SK-N-SH (cell line): ENCODE data around the gene VMAC. TPM values are rescaled to one million over a fixed set of nuclear protein-coding genes. Genes with fewer than 3 reads are reported as not detected.
A peak's percentile ranks its signal among the peaks of the same experiment; 100 is the strongest.

Experiments used
- CTCF ChIA-PET: fragments of 300-600, 350-600 bp; formaldehyde crosslinking; extraction: SDS; loops from one replicate; lab custom pipeline; 2021; lab: Yijun Ruan, JAX
- POLR2A ChIA-PET: fragments of 350-600 bp; sonication (Branson Sonifier 250); formaldehyde crosslinking; extraction: SDS; loops from one replicate; lab custom pipeline; 2020; ENCODE audit warnings: antibody characterized with exemption, inconsistent platforms; lab: Yijun Ruan, JAX
- DNase-seq: peaks from one replicate; pipeline ENCODE4 v3.0.0; 2012
- H2AFZ ChIP-seq: fragments of 200-600 bp; sonication (generic); 2 replicates; pipeline ENCODE4 v1.8.1; 2016; ENCODE audit warnings: antibody characterized with exemption, mild to moderate bottlenecking, low read depth
- H3F3A ChIP-seq: fragments of 200-600 bp; sonication (generic); replicated peaks from 2 replicates; pipeline ENCODE3; 2016; ENCODE audit warnings: antibody characterized with exemption, mild to moderate bottlenecking; ENCODE audit not compliant: insufficient read depth
- H3K27ac ChIP-seq, 2 experiments: fragments of 200-500 bp in 1 of 2; fragments of 200-600 bp in 1 of 2; sonication (Bioruptor generic) in 1 of 2; sonication (generic), shearing (Covaris generic) in 1 of 2; 2 replicates each; pipeline versions ENCODE4 v1.5.1 to v1.6.1; 2014 to 2016; ENCODE audit warnings: low read depth in 2 of 2, inconsistent platforms in 1 of 2, low read length in 1 of 2, mild to moderate bottlenecking in 1 of 2, mixed read lengths in 1 of 2
- H3K27me3 ChIP-seq: fragments of 200-600 bp; sonication (generic), shearing (Covaris generic); 2 replicates; pipeline ENCODE4 v1.6.1; 2016; ENCODE audit warnings: mixed run types; ENCODE audit not compliant: insufficient read depth
- H3K36me3 ChIP-seq, 2 experiments: fragments of 200-500 bp in 1 of 2; fragments of 200-600 bp in 1 of 2; sonication (Bioruptor generic) in 1 of 2; sonication (generic) in 1 of 2; replicated peaks in 1 of 2; 2 replicates each; pipeline versions ENCODE3 to v1.5.1; 2014 to 2016; ENCODE audit warnings: low read length in 1 of 2, mild to moderate bottlenecking in 1 of 2; ENCODE audit not compliant: insufficient read depth in 2 of 2, control insufficient read depth in 1 of 2
- H3K4me1 ChIP-seq, 2 experiments: fragments of 200-500 bp in 1 of 2; fragments of 200-600 bp in 1 of 2; sonication (Bioruptor generic) in 1 of 2; sonication (generic), shearing (Covaris generic) in 1 of 2; 2 replicates each; pipeline versions ENCODE4 v1.5.1 to v1.6.1; 2014 to 2016; ENCODE audit warnings: low read depth in 1 of 2, low read length in 1 of 2, mixed run types in 1 of 2; ENCODE audit not compliant: insufficient read depth in 2 of 2, control insufficient read depth in 1 of 2
- H3K4me2 ChIP-seq: fragments of 200-600 bp; sonication (generic), shearing (Covaris generic); 2 replicates; pipeline ENCODE4 v1.6.1; 2017; ENCODE audit warnings: mixed run types
- H3K4me3 ChIP-seq, 2 experiments: fragments of 200-500 bp in 1 of 2; fragments of 200-600 bp in 1 of 2; sonication (Bioruptor generic) in 1 of 2; sonication (generic), shearing (Covaris generic) in 1 of 2; 2 replicates each; pipeline versions ENCODE4 v1.5.1 to v1.8.1; 2014 to 2016; ENCODE audit warnings: low read depth in 2 of 2, inconsistent platforms in 1 of 2, low read length in 1 of 2, mild to moderate bottlenecking in 1 of 2, mixed read lengths in 1 of 2, moderate library complexity in 1 of 2
- H3K79me2 ChIP-seq: fragments of 200-600 bp; sonication (generic); 2 replicates; pipeline ENCODE4 v1.8.1; 2017; ENCODE audit warnings: mild to moderate bottlenecking; ENCODE audit not compliant: insufficient read depth
- H3K9ac ChIP-seq: fragments of 200-600 bp; sonication (generic); 2 replicates; pipeline ENCODE4 v1.6.1; 2017; ENCODE audit warnings: mixed run types
- H3K9me2 ChIP-seq: fragments of 200-600 bp; sonication (generic); 2 replicates; pipeline ENCODE4 v1.6.1; 2017; ENCODE audit warnings: mixed run types
- H3K9me3 ChIP-seq: fragments of 200-600 bp; sonication (generic); 2 replicates; pipeline ENCODE4 v1.6.1; 2017; ENCODE audit warnings: mixed run types, mild to moderate bottlenecking, moderate library complexity
- H4K20me1 ChIP-seq: fragments of 200-600 bp; sonication (generic); 2 replicates; pipeline ENCODE4 v1.6.1; 2017; ENCODE audit warnings: mild to moderate bottlenecking, mixed run types; ENCODE audit not compliant: insufficient read depth
- CHD2 ChIP-seq: fragments of 150-350 bp; IDR thresholded peaks from 2 replicates; pipeline ENCODE4 v1.6.1; 2018; ENCODE audit warnings: low read length; ENCODE audit not compliant: partially characterized antibody
- ELF1 ChIP-seq: IDR thresholded peaks from 2 replicates; pipeline ENCODE4 v1.4.0; 2012
- EP300 ChIP-seq, 2 experiments: IDR thresholded peaks; 2 replicates each; pipeline versions ENCODE4 v1.4.0 to v1.6.1; 2012; ENCODE audit warnings: borderline replicate concordance in 1 of 2, low read depth in 1 of 2, low read length in 1 of 2
- EZH2phosphoT487 ChIP-seq: fragments of 200-600 bp; sonication (generic); IDR thresholded peaks from 2 replicates; pipeline ENCODE4 v1.6.1; 2017; ENCODE audit warnings: low read depth, mixed run types, mild to moderate bottlenecking, antibody characterized with exemption, moderate library complexity, borderline replicate concordance
- FOSL2 ChIP-seq: IDR thresholded peaks from 2 replicates; pipeline ENCODE4 v1.4.0; 2012; ENCODE audit warnings: low read depth, mild to moderate bottlenecking, moderate library complexity, borderline replicate concordance
- FOXM1 ChIP-seq: IDR thresholded peaks from 2 replicates; pipeline ENCODE4 v1.4.0; 2012; ENCODE audit warnings: low read depth, mild to moderate bottlenecking
- GABPA ChIP-seq: IDR thresholded peaks from 2 replicates; pipeline ENCODE4 v1.4.0; 2012; ENCODE audit warnings: low read depth, mild to moderate bottlenecking
- JUND ChIP-seq: IDR thresholded peaks from 2 replicates; pipeline ENCODE4 v1.4.0; 2012
- MEF2A ChIP-seq: IDR thresholded peaks from 2 replicates; pipeline ENCODE4 v1.4.0; 2012; ENCODE audit warnings: low read depth, borderline replicate concordance
- MXI1 ChIP-seq: IDR thresholded peaks from 2 replicates; pipeline ENCODE4 v1.6.1; 2012; ENCODE audit warnings: mild to moderate bottlenecking, low read depth, low read length, improper control_type of control experiment
- NRF1 ChIP-seq: IDR thresholded peaks from 2 replicates; pipeline ENCODE4 v1.6.1; 2012; ENCODE audit warnings: low read depth, mild to moderate bottlenecking, low read length
- POLR2AphosphoS5 ChIP-seq: IDR thresholded peaks from 2 replicates; pipeline ENCODE4 v1.6.1; 2012; ENCODE audit warnings: low read depth, low read length
- RAD21 ChIP-seq: IDR thresholded peaks from 2 replicates; pipeline ENCODE4 v1.6.1; 2012; ENCODE audit warnings: mild to moderate bottlenecking, low read length
- RCOR1 ChIP-seq: fragments of 150-350 bp; IDR thresholded peaks from 2 replicates; pipeline ENCODE4 v1.6.1; 2017; ENCODE audit warnings: antibody characterized with exemption, low read length
- RXRA ChIP-seq: IDR thresholded peaks from 2 replicates; pipeline ENCODE4 v1.4.0; 2012; ENCODE audit warnings: low read depth, mild to moderate bottlenecking, borderline replicate concordance
- TAF1 ChIP-seq: IDR thresholded peaks from 2 replicates; pipeline ENCODE4 v1.6.1; 2012; ENCODE audit warnings: low read depth, mild to moderate bottlenecking, low read length, moderate library complexity, borderline replicate concordance
- TEAD4 ChIP-seq: IDR thresholded peaks from 2 replicates; pipeline ENCODE4 v1.4.0; 2012; ENCODE audit warnings: mild to moderate bottlenecking, borderline replicate concordance; ENCODE audit not compliant: insufficient read depth
- YY1 ChIP-seq: IDR thresholded peaks from 2 replicates; pipeline ENCODE4 v1.4.0; 2012; ENCODE audit warnings: low read depth, mild to moderate bottlenecking
- whole genome bisulfite sequencing: methylation state at CpG from one replicate; pipeline ENCODE4 v1.1.6; 2017; ENCODE audit warnings: low lambda C conversion rate; 5-methylcytosine and 5-hydroxymethylcytosine counted together
- polyA plus RNA-seq, 3 experiments: library from polyadenylated mRNA; depleted of rRNA; stranded (reverse); fragments of >200 nt; gene quantifications; 2 replicates each; pipeline ENCODE4 v1.2.3, GENCODE V29; 2012
- TF ChIP-seq, protein P1 (sequence below): IDR thresholded peaks from 2 replicates; pipeline ENCODE4 v1.4.0; 2012; ENCODE audit warnings: low read depth, borderline replicate concordance
- TF ChIP-seq, protein P2 (sequence below): fragments of 200-600 bp; sonication (generic); IDR thresholded peaks from 2 replicates; pipeline ENCODE4 v1.6.1; 2017; ENCODE audit warnings: antibody characterized with exemption, mild to moderate bottlenecking, moderate library complexity

VMAC gene
- polyA plus RNA-seq, 1 of the 3 experiments (the other 2 are of a cell fraction): 6.5 TPM

DNA sequence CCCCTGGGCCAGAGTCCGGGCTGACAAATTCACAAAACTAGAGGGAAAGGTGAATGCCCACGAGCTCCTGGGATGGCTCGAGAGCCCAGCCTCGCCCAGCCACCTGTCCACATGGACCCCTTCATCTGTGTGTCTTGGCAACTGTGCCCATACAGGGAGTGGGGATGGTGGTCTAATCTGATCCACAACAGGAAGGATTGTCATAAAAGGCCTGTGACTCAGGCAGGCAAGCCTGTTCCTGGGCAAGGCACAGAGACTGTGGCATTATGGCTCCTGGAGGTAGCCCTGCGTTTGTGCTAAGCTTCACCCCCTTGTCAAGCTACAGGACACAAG, 29.4 kb downstream of the VMAC start:
- Histone ChIP-seq H3K4me1 (peaks cover 13 to 71% of the 10 kb centered on the region in 2 experiments), H3K9me2 (no peaks in the 10 kb centered on the region), H2AFZ (no peak overlapping the region), H3K4me2 (no peak overlapping the region), H3K36me3 (peaks cover 18 to 40% of the 10 kb centered on the region in 2 experiments), H3K4me3 (no peak overlapping the region), H3F3A (no peaks in the 10 kb centered on the region), H3K9ac (no peak overlapping the region), H3K79me2 (peaks cover 21% of the 10 kb centered on the region; the same call in 1 of the 2 replicates), H3K9me3 (no peaks in the 10 kb centered on the region), H4K20me1 (peaks cover 23% of the 10 kb centered on the region; the same call in 1 of the 2 replicates), H3K27me3 (no peaks in the 10 kb centered on the region), H3K27ac (peak overlapping the region in 1 of 2 experiments; percentile 94; a peak in 2 of 4 replicates)
- WGBS: 79% methylated on average over 5 of the region's 5 CpGs
- TF ChIP-seq EP300 (IDR thresholded peaks at IDR 0.05; ENCODE audit: borderline replicate concordance in 1 of 2, low read depth in 1 of 2, low read length in 1 of 2): no peak
- no peak for TF ChIP-seq RAD21
- no peak for TF ChIP-seq POLR2AphosphoS5
- TF ChIP-seq ELF1: no peak
- TF ChIP-seq GABPA: no peak
- TF ChIP-seq, protein P1, sequence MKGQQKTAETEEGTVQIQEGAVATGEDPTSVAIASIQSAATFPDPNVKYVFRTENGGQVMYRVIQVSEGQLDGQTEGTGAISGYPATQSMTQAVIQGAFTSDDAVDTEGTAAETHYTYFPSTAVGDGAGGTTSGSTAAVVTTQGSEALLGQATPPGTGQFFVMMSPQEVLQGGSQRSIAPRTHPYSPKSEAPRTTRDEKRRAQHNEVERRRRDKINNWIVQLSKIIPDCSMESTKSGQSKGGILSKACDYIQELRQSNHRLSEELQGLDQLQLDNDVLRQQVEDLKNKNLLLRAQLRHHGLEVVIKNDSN: no peak
- TF ChIP-seq MXI1: no peak
- TF ChIP-seq EZH2phosphoT487: no peak
- TF ChIP-seq, protein P2, sequence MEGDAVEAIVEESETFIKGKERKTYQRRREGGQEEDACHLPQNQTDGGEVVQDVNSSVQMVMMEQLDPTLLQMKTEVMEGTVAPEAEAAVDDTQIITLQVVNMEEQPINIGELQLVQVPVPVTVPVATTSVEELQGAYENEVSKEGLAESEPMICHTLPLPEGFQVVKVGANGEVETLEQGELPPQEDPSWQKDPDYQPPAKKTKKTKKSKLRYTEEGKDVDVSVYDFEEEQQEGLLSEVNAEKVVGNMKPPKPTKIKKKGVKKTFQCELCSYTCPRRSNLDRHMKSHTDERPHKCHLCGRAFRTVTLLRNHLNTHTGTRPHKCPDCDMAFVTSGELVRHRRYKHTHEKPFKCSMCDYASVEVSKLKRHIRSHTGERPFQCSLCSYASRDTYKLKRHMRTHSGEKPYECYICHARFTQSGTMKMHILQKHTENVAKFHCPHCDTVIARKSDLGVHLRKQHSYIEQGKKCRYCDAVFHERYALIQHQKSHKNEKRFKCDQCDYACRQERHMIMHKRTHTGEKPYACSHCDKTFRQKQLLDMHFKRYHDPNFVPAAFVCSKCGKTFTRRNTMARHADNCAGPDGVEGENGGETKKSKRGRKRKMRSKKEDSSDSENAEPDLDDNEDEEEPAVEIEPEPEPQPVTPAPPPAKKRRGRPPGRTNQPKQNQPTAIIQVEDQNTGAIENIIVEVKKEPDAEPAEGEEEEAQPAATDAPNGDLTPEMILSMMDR: no peak
- no peak for TF ChIP-seq RCOR1
- no peak for TF ChIP-seq YY1
- peak; percentile 57 for DNase-seq
- ChIA-PET POLR2A (interaction anchor here (0.7 kb wide), 1 partner anchor 34 kb away, joined by 3 read pairs; no protein-coding TSS in a partner anchor), CTCF (interaction anchor here (1.2 to 3.2 kb wide), 6 partner anchors 17 to 143 kb away, joined by 3 to 10 read pairs (median 5); partner anchors contain the start of gene DUS3L)

DNA sequence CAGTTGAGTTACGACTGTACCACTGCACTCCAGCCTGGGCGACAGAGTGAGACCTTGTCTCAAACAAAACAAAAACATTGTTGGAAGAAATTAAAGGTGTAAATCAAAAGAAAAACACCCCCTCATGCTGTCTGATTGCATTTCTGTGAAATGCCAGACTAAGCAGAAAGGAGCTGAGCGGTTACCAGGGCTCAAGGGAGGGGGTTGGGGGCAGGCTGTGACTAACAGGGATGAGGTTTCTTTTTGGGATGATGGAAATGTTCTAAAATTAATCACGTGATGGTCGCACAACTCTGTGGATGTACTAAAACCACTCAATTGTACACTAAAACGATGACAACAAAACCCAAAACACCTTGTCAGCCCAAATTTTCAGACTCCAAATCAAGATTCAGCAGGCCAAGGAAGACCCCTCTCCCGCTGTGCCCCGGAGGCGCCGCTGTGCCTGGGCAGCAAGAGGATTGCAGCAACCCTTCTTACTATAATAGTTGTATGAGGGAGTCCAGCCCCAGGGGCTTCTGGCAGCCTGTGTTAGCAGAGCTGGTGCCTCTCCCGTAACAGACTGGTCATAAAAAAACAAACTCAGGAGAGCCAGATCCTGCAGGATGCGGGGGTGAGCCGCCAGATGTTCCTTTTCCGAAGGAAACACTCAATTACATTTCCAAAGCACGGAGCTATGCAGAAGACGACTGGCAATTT, 30.3 kb downstream of the VMAC start:
- H3K36me3 ChIP-seq: peaks cover 18 to 36% of the 10 kb centered on the region in 2 experiments
- no peak overlapping the region; the same call in 1 of the 2 replicates for H3K9ac ChIP-seq
- H3K4me3 ChIP-seq: no peak overlapping the region
- no peaks in the 10 kb centered on the region for H3K9me3 ChIP-seq
- H3K27me3 ChIP-seq: no peaks in the 10 kb centered on the region
- no peak overlapping the region for H2AFZ ChIP-seq
- H3F3A ChIP-seq: no peaks in the 10 kb centered on the region
- H3K27ac ChIP-seq: peak overlapping the region; percentile 45 to 94
- H3K9me2 ChIP-seq: no peaks in the 10 kb centered on the region
- POLR2A ChIA-PET: interaction anchor here (1.1 to 1.5 kb wide), 2 partner anchors 31 to 107 kb away, joined by 6 to 10 read pairs; partner anchors contain the start of genes NDUFA11 and VMAC
- peak overlapping the region; percentile 47; the same call in 1 of the 2 replicates for H3K4me2 ChIP-seq
- H4K20me1 ChIP-seq: peaks cover 23% of the 10 kb centered on the region; the same call in 1 of the 2 replicates
- peaks cover 13 to 67% of the 10 kb centered on the region in 2 experiments for H3K4me1 ChIP-seq
- peak; percentile 91 for DNase-seq
- CTCF ChIA-PET: interaction anchor here (0.7 to 6.2 kb wide), 14 partner anchors 16 to 144 kb away, joined by 3 to 44 read pairs (median 5); partner anchors contain the start of genes DUS3L, NDUFA11 and NRTN
- H3K79me2 ChIP-seq: peaks cover 21% of the 10 kb centered on the region; the same call in 1 of the 2 replicates
- 42% methylated on average over 15 of the region's 16 CpGs for WGBS
- TF ChIP-seq CHD2 (peak; percentile 32), GABPA (no peak), TEAD4 (no peak), TAF1 (no peak), RXRA (no peak), JUND (no peak), FOXM1 (no peak), MEF2A (no peak), RCOR1 (peak; percentile 69; the same call in 1 of the 2 replicates), NRF1 (no peak), ELF1 (no peak), FOSL2 (no peak)
- TF ChIP-seq, protein P2: no peak
